SK-N-MC (cell line): ENCODE measurements around the gene RRAGC.

Source experiments
- EZH2 ChIP-seq: fragments of 200-600 bp; sonication (generic); IDR thresholded peaks from one replicate; pipeline ENCODE4 v1.6.1; 2017; ENCODE audit warnings: antibody characterized with exemption
- FOXP2 ChIP-seq: optimal IDR thresholded peaks from 2 replicates; pipeline ENCODE3; 2011; ENCODE audit warnings: mild to moderate bottlenecking, moderate library complexity; ENCODE audit not compliant: insufficient read depth; ENCODE audit errors: extremely low read length, control extremely low read depth
- POLR2AphosphoS5 ChIP-seq: IDR thresholded peaks from 2 replicates; pipeline ENCODE4 v1.6.1; 2012; ENCODE audit warnings: mild to moderate bottlenecking, low read depth, low read length, borderline replicate concordance

- TF ChIP-seq EZH2, result no peak
- no peak for TF ChIP-seq POLR2AphosphoS5
- TF ChIP-seq FOXP2, result no peak
Observed at GRCh38 chr1:38793299-38793698, 66.3 kb downstream of the RRAGC start.
